ENCODE data around the gene TTC33. TPM values are rescaled to one million over a fixed set of nuclear protein-coding genes. Genes with fewer than 3 reads are reported as not detected.

TTC33 gene
- total and polyA plus RNA-seq, 2 of the 4 experiments (the other 2 are of a cell fraction): 3.1 to 8.1 TPM

DNA sequence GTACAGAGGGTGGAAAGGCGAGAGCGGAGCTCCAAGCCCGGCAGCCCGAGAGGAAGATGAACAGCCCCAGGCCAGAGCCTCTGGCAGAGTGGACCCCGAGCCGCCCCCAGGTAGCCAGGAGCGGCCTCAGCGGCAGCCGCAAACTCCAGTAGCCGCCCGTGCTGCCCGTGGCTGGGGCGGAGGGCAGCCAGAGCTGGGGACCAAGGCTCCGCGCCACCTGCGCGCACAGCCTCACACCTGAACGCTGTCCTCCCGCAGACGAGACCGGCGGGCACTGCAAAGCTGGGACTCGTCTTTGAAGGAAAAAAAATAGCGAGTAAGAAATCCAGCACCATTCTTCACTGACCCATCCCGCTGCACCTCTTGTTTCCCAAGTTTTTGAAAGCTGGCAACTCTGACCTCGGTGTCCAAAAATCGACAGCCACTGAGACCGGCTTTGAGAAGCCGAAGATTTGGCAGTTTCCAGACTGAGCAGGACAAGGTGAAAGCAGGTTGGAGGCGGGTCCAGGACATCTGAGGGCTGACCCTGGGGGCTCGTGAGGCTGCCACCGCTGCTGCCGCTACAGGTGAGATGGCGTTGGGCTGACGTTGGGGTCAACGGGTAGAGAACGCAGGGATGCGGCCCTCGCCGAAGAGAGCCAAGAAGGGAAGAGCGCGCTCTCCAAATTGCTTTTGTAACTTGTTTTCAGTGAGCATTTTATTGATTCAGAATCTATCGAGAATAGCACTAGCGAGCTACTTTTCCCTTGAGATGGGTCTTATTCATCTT, 75.7 kb downstream of the TTC33 start, which contains the start of gene PTGER4:
Gene PTGER4 (plus strand): TSS at position 3 of the 769 bp plus-strand sequence. CDS start 1,079 bp downstream, outside the sequence.
- Histone ChIP-seq H3K4me1 (ENCODE audit: control insufficient read depth, insufficient read depth, low read length) (peaks cover 13% of the 10 kb centered on the region), H3K9me1 (ENCODE audit: insufficient read depth, low read length) (peaks cover 8% of the 10 kb centered on the region), H4K20me1 (ENCODE audit: insufficient read depth, low read length) (no peaks in the 10 kb centered on the region), H3K14ac (replicated peaks; ENCODE audit: low read depth, low read length) (peak within 1 kb of the TSS; percentile 94), H3K4me2 (ENCODE audit: low read depth, low read length) (peak within 1 kb of the TSS; percentile 91), H3K27ac (ENCODE audit: insufficient read depth, low read length) (peak within 1 kb of the TSS; percentile 98), H3K79me1 (ENCODE audit: low read depth in 1 of 2, low read length in 2 of 2) (peaks cover 17 to 46% of the 10 kb centered on the region in 2 experiments), H3K27me3 (ENCODE audit: control insufficient read depth, insufficient read depth, low read length) (no peaks in the 10 kb centered on the region), H2AFZ (replicated peaks; ENCODE audit: low read length, poor library complexity) (peak within 1 kb of the TSS; percentile 93), H3K18ac (ENCODE audit: low read depth, low read length) (peak within 1 kb of the TSS; percentile 87), H3K9ac (ENCODE audit: low read depth, low read length) (peak within 1 kb of the TSS; percentile 95), H3K36me3 (ENCODE audit: control insufficient read depth, insufficient read depth, low read length) (no peaks in the 10 kb centered on the region), H3K4ac (ENCODE audit: low read depth, low read length) (peak within 1 kb of the TSS; percentile 85), H4K8ac (ENCODE audit: low read depth in 2 of 2, low read length in 2 of 2) (peak within 1 kb of the TSS; percentile 33 to 88), H3K9me3 (ENCODE audit: control insufficient read depth, insufficient read depth, low read length) (no peaks in the 10 kb centered on the region), H4K91ac (ENCODE audit: insufficient read depth, low read depth, low read length) (peak within 1 kb of the TSS; percentile 92), H2AK9ac (replicated peaks; ENCODE audit: low read depth, low read length, poor library complexity) (peak within 1 kb of the TSS; percentile 88), H2BK120ac (ENCODE audit: low read depth, low read length) (peak within 1 kb of the TSS; percentile 86), H4K5ac (ENCODE audit: low read depth, low read length) (peak within 1 kb of the TSS; percentile 78), H2BK15ac (ENCODE audit: low read depth, low read length) (peak within 1 kb of the TSS; percentile 76; the same call in 2 of the 3 replicates), H2AK5ac (ENCODE audit: low read depth, low read length) (peak within 1 kb of the TSS; percentile 21; the same call in 1 of the 2 replicates), H3K56ac (ENCODE audit: extremely low read depth, insufficient read depth, low read length) (peak within 1 kb of the TSS; percentile 87), H3K23ac (ENCODE audit: low read depth, low read length) (peak within 1 kb of the TSS; percentile 92), H3K4me3 (ENCODE audit: insufficient read depth, low read depth, low read length) (peak within 1 kb of the TSS; percentile 94), H2BK20ac (ENCODE audit: low read depth, low read length) (peak within 1 kb of the TSS; percentile 75), H2BK5ac (ENCODE audit: low read depth, low read length, poor library complexity, severe bottlenecking) (peak within 1 kb of the TSS; percentile 92)
- intact Hi-C loops (cut with micrococcal nuclease): loop anchor here (2.0 to 10.0 kb wide), 9 partner anchors 108 to 965 kb away; no protein-coding TSS in a partner anchor
- ATAC-seq (ENCODE audit: low read depth): no peak
- BruUV-seq (replicated peaks): no TSS peak
- dilution Hi-C loops (cut with HindIII; ENCODE audit: low sequenced_read_pairs, unreplicated experiment): no loop called here
- 2% methylated on average over 29 of the region's 44 CpGs; no CpG with 5 or more reads in 1 of the 2 experiments for WGBS, 2 experiments (ENCODE audit: extremely low coverage in 2 of 2, insufficient read length in 1 of 2)
- in situ Hi-C loops (cut with MboI; ENCODE audit: low sequenced_read_pairs): loop anchor here (5.0 to 10.0 kb wide), 2 partner anchors 455 to 733 kb away; no protein-coding TSS in a partner anchor
- TF ChIP-seq RAD21 (IDR thresholded peaks at IDR 0.05; ENCODE audit: low read length) (peak; percentile 19; the same call in 1 of the 2 replicates), POLR2A (IDR thresholded peaks at IDR 0.05; ENCODE audit: low read depth, low read length) (peak; percentile 83), RCOR1 (IDR thresholded peaks at IDR 0.05; ENCODE audit: insufficient replicate concordance, low read length) (no peak)
- ChIA-PET CTCF (interaction anchor here (0.6 kb wide), 1 partner anchor 320 kb away, joined by 5 read pairs; no protein-coding TSS in a partner anchor), POLR2A (ENCODE audit: unreplicated experiment) (interaction anchor here (0.5 kb wide), 1 partner anchor 128 kb away, joined by 3 read pairs; no protein-coding TSS in a partner anchor)
- DNase-seq: no peak

All from IMR-90 (cell line).